GM23248 (cell line): ENCODE data around the gene TMEM250. TPM values are rescaled to one million over a fixed set of nuclear protein-coding genes. Genes with fewer than 3 reads are reported as not detected.

Source experiments
- DNase-seq: peaks from one replicate; pipeline ENCODE4 v3.0.0-alpha.2; 2015
- H2AFZ ChIP-seq: fragments of 200-600 bp; sonication (generic); 2 replicates; pipeline ENCODE4 v1.6.1; 2016; ENCODE audit warnings: antibody characterized with exemption
- H3F3A ChIP-seq: fragments of 200-600 bp; sonication (generic); 2 replicates; pipeline ENCODE4 v1.6.1; 2016; ENCODE audit warnings: mild to moderate bottlenecking, antibody characterized with exemption, mixed run types; ENCODE audit not compliant: insufficient read depth
- H3K27ac ChIP-seq: fragments of 200-600 bp; sonication (generic); 2 replicates; pipeline ENCODE4 v1.5.1; 2016; ENCODE audit warnings: mild to moderate bottlenecking
- H3K27me3 ChIP-seq: fragments of 200-600 bp; sonication (generic); replicated peaks from 2 replicates; pipeline ENCODE4 v1.6.1; 2016; ENCODE audit warnings: mild to moderate bottlenecking; ENCODE audit not compliant: insufficient read depth
- H3K36me3 ChIP-seq: fragments of 200-600 bp; sonication (generic); 2 replicates; pipeline ENCODE4 v1.6.1; 2016; ENCODE audit warnings: low read depth, mild to moderate bottlenecking
- H3K4me1 ChIP-seq: fragments of 200-600 bp; sonication (generic); 2 replicates; pipeline ENCODE4 v1.6.1; 2016; ENCODE audit warnings: mild to moderate bottlenecking; ENCODE audit not compliant: insufficient read depth
- H3K4me2 ChIP-seq: fragments of 200-600 bp; sonication (generic); one replicate; pipeline ENCODE4 v1.6.1; 2016; ENCODE audit warnings: mild to moderate bottlenecking; ENCODE audit not compliant: unreplicated experiment
- H3K4me3 ChIP-seq: fragments of 200-600 bp; sonication (generic); 2 replicates; pipeline ENCODE4 v1.5.1; 2016; ENCODE audit warnings: mild to moderate bottlenecking
- H3K79me2 ChIP-seq: fragments of 200-600 bp; sonication (generic); 2 replicates; pipeline ENCODE4 v1.6.1; 2016; ENCODE audit warnings: mild to moderate bottlenecking; ENCODE audit not compliant: insufficient read depth
- H3K9ac ChIP-seq: fragments of 200-600 bp; sonication (generic); 2 replicates; pipeline ENCODE4 v1.6.1; 2016; ENCODE audit warnings: mild to moderate bottlenecking
- H3K9me2 ChIP-seq: fragments of 200-600 bp; sonication (generic); 2 replicates; pipeline ENCODE4 v1.6.1; 2016; ENCODE audit warnings: mixed run types, mild to moderate bottlenecking, moderate library complexity; ENCODE audit not compliant: insufficient read depth
- H3K9me3 ChIP-seq: fragments of 200-600 bp; sonication (generic); one replicate; pipeline ENCODE4 v1.6.1; 2017; ENCODE audit warnings: low read depth
- H4K20me1 ChIP-seq: fragments of 200-600 bp; sonication (generic); 2 replicates; pipeline ENCODE4 v1.6.0; 2016; ENCODE audit not compliant: insufficient read depth
- EZH2 ChIP-seq: fragments of 200-600 bp; sonication (generic); IDR thresholded peaks from 2 replicates; pipeline ENCODE4 v1.6.1; 2018; ENCODE audit warnings: antibody characterized with exemption, mild to moderate bottlenecking; ENCODE audit not compliant: insufficient read depth, poor library complexity, severe bottlenecking
- EZH2phosphoT487 ChIP-seq: fragments of 200-600 bp; sonication (generic); IDR thresholded peaks from 2 replicates; pipeline ENCODE4 v1.6.1; 2018; ENCODE audit warnings: antibody characterized with exemption, moderate library complexity, mild to moderate bottlenecking, low read depth; ENCODE audit not compliant: insufficient read depth
- WGBS, 2 experiments: methylation state at CpG; one replicate each; pipeline ENCODE4 v1.1.6; 2015 to 2017; ENCODE audit warnings: low lambda C conversion rate in 2 of 2, low coverage in 1 of 2; ENCODE audit errors: missing lambda C conversion rate in 2 of 2; 5-methylcytosine and 5-hydroxymethylcytosine counted together
- in situ Hi-C: fragments of 300-500 bp; cut with MboI; formaldehyde crosslinking; loops from 2 replicates; pipeline ENCODE4 v1.15.0; 2020
- polyA plus RNA-seq: library from polyadenylated mRNA; unstranded; fragments of >200 nt; fragmentation: Nextera tagmentation; extraction: Ambion mirVana; gene quantifications from 2 replicates; pipeline ENCODE4 v1.2.1, GENCODE V29; 2016
- total RNA-seq: library from RNA; depleted of rRNA; stranded (reverse); fragments of >200 nt; shearing (Covaris generic); gene quantifications from 2 replicates; pipeline ENCODE4 v1.2.3, GENCODE V29; 2014; rRNA removed

TMEM250 gene
- total and polyA plus RNA-seq, 2 experiments from 2014 or later, result 25.9 to 69.7 TPM

- H3K4me2 ChIP-seq, result no peak overlapping the region
- no peak for DNase-seq
- H3K9ac ChIP-seq, result no peak overlapping the region
- H3K27me3 ChIP-seq, result no peaks in the 10 kb centered on the region
- H3K27ac ChIP-seq, result no peak overlapping the region
- no peaks in the 10 kb centered on the region for H3F3A ChIP-seq
- no peak overlapping the region for H2AFZ ChIP-seq
- H4K20me1 ChIP-seq, result peaks cover 4% of the 10 kb centered on the region; the same call in 1 of the 2 replicates
- in situ Hi-C loops, result no loop called here
- H3K4me3 ChIP-seq, result no peak overlapping the region
- no peaks in the 10 kb centered on the region for H3K4me1 ChIP-seq
- no peaks in the 10 kb centered on the region for H3K9me3 ChIP-seq
- no peak for TF ChIP-seq EZH2
- TF ChIP-seq EZH2phosphoT487, result no peak
- no peaks in the 10 kb centered on the region for H3K9me2 ChIP-seq
- WGBS, 2 experiments, result 93 to 95% methylated on average over 26 of the region's 26 CpGs
- H3K36me3 ChIP-seq, result no peaks in the 10 kb centered on the region
- H3K79me2 ChIP-seq, result peaks cover 95% of the 10 kb centered on the region
Measured at GRCh38 chr9:136075881-136076678, 42.6 kb downstream of the TMEM250 start.

- Histone ChIP-seq H3K36me3 (no peaks in the 10 kb centered on the region), H3K27ac (no peak overlapping the region), H3K79me2 (peaks cover 95% of the 10 kb centered on the region), H4K20me1 (peaks cover 4% of the 10 kb centered on the region; the same call in 1 of the 2 replicates), H3F3A (no peaks in the 10 kb centered on the region), H2AFZ (no peak overlapping the region), H3K9me3 (no peaks in the 10 kb centered on the region), H3K4me1 (no peaks in the 10 kb centered on the region), H3K9me2 (no peaks in the 10 kb centered on the region), H3K4me2 (no peak overlapping the region), H3K9ac (no peak overlapping the region), H3K4me3 (no peak overlapping the region), H3K27me3 (no peaks in the 10 kb centered on the region)
- DNase-seq, result no peak
- 92 to 94% methylated on average over 34 of the region's 35 CpGs for WGBS, 2 experiments
- in situ Hi-C loops, result no loop called here
- TF ChIP-seq EZH2phosphoT487 (no peak), EZH2 (no peak)
Measured at GRCh38 chr9:136075134-136075841, 43.4 kb downstream of the TMEM250 start.

GRCh38 chr9:136074706-136075105 is 44.0 kb downstream of the TMEM250 start:
- no peak overlapping the region for H3K9ac ChIP-seq
- no peaks in the 10 kb centered on the region for H3K4me1 ChIP-seq
- no peak overlapping the region for H2AFZ ChIP-seq
- no peaks in the 10 kb centered on the region for H3K9me2 ChIP-seq
- H4K20me1 ChIP-seq, result peaks cover 4% of the 10 kb centered on the region; the same call in 1 of the 2 replicates
- peaks cover 95% of the 10 kb centered on the region for H3K79me2 ChIP-seq
- WGBS, 2 experiments, result 93 to 95% methylated on average over 26 to 28 of the region's 28 CpGs
- in situ Hi-C loops, result no loop called here
- no peak overlapping the region for H3K4me3 ChIP-seq
- DNase-seq, result no peak
- no peak overlapping the region for H3K27ac ChIP-seq
- TF ChIP-seq EZH2phosphoT487 (no peak), EZH2 (no peak)
- H3K27me3 ChIP-seq, result no peaks in the 10 kb centered on the region
- no peaks in the 10 kb centered on the region for H3K9me3 ChIP-seq
- no peaks in the 10 kb centered on the region for H3K36me3 ChIP-seq
- no peaks in the 10 kb centered on the region for H3F3A ChIP-seq
- no peak overlapping the region for H3K4me2 ChIP-seq

Other genes with a start within 250 kb of the TMEM250 start
- 12.4 and 13.8 TPM in 2 replicates for gene CAMSAP1, start 211.3 kb downstream of the TMEM250 start, total RNA-seq
- gene CAMSAP1, start 211.3 kb downstream of the TMEM250 start, polyA plus RNA-seq, result 2.8 and 3.0 TPM in 2 replicates
- gene UBAC1, start 157.5 kb downstream of the TMEM250 start, total RNA-seq, result 45.9 and 54.3 TPM in 2 replicates
- 29.3 and 29.4 TPM in 2 replicates for gene UBAC1, start 157.5 kb downstream of the TMEM250 start, polyA plus RNA-seq
- 30.7 and 35.9 TPM in 2 replicates for gene NACC2, start 23.6 kb downstream of the TMEM250 start, total RNA-seq
- 5.2 and 5.3 TPM in 2 replicates for gene NACC2, start 23.6 kb downstream of the TMEM250 start, polyA plus RNA-seq
- gene LHX3, start 86.3 kb upstream of the TMEM250 start, total RNA-seq, result not detected in 2 replicates
- gene LHX3, start 86.3 kb upstream of the TMEM250 start, polyA plus RNA-seq, result not detected in 2 replicates
- 11.7 and 16.4 TPM in 2 replicates for gene QSOX2, start 126.9 kb upstream of the TMEM250 start, total RNA-seq
- 1.7 and 1.9 TPM in 2 replicates for gene QSOX2, start 126.9 kb upstream of the TMEM250 start, polyA plus RNA-seq
- gene CCDC187, start 185.2 kb upstream of the TMEM250 start, total RNA-seq, result not detected in 2 replicates
- gene CCDC187, start 185.2 kb upstream of the TMEM250 start, polyA plus RNA-seq, result not detected in 2 replicates
- 51.6 and 57.1 TPM in 2 replicates for gene GPSM1, start 208.7 kb upstream of the TMEM250 start, total RNA-seq
- 12.4 and 13.7 TPM in 2 replicates for gene GPSM1, start 208.7 kb upstream of the TMEM250 start, polyA plus RNA-seq
- gene DNLZ, start 244.9 kb upstream of the TMEM250 start, total RNA-seq, result 12.3 and 49.8 TPM in 2 replicates
- gene DNLZ, start 244.9 kb upstream of the TMEM250 start, polyA plus RNA-seq, result 25.9 and 27.1 TPM in 2 replicates